Stimulated activated CD8-positive, alpha-beta memory T cell treated with anti-CD3 and anti-CD28 coated beads, Interleukin-15, amount 100 ng/mL, for 4 hours (primary cell): ENCODE data around the gene EXOSC5.

Source experiments
- DNase-seq, 2 donors: peaks; one replicate each; pipeline ENCODE4 v3.0.0-alpha.2; 2020; ENCODE audit warnings: low read depth in 2 of 2

The EXOSC5 gene

DNA sequence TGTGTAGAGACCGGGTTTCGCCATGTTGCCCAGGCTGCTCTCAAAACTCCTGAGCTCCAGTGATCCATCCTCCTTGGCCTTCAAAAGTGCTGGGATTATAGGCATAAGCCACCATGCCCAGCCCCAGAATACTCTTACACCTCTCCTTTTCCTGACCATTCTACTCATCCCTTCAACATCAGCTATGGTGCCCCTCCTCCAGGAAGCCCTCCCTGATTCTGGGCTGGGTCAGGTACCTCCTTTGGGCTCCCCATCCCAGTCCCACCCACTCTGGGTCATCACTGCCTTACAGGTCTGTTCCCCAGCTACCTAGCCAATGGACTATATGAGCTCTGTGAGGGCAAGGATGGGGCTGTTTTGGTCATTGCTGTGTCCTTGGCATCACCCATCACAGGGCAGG is 53.0 kb downstream of the EXOSC5 start:
- no peak for DNase-seq

DNA sequence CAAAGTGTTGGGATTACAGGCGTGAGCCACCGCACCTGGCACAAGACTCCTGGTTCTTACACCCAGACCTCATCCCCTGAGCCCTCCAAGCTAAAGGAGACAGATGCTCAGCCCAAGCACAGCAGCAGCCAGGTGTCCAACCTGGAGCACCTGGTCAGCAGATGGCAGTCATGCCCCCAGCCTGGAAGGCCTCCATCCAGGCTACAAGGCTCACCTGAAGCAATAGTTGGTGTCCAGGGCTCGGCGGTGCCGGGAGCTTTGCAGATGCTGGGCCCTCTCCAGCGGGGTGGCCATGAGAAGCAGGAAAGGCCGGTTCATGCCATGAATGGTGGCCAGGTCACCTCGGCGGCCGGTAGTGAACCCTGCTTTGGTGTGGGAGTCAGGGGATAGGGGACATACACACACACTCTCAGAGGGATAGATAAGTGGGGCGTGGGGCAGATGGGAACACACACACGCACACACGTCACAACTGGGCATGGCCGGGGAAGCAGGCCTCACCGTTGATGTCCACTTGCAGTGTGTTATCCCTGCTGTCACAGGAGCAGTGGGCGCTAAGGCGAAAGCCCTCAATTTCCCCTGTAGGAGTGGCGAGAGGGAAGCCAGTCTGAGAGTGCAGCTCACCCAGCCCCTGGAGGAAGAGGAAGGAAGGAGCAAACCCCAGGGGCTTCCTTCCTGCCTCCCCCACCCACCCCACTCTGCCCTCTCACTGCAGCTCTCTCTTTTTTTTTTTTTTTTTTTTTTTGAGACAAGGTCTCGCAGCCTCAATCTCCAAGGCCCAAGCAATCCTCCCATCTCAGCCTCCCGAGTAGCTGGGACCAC is 55.3 kb downstream of the EXOSC5 start:
- DNase-seq: no peak

DNA sequence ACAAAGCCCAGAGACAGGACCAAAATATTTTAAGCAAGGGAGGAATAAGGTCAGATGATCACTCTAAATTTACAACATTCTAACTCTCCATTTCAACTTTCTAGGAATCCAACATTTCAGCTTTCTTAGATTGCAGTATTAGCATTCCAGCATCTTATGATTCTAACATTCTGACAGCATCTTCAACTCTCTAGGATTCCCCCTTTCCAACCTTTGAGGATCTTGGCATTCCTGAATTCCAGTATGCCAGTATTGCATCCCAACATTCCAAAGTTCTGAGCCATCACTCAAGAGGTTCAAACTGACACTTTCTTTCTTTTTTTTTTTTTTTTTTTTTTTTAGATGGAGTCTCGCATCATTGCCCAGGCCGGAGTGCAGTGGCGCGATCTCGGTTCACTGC is 57.2 kb downstream of the EXOSC5 start:
- DNase-seq: no peak
